ENCODE data around the gene MIEF2. TPM values are rescaled to one million over a fixed set of nuclear protein-coding genes. Genes with fewer than 3 reads are reported as not detected.
"Not testable (repeated sequence)": the region's sequence is repeated elsewhere in the genome, so short reads cannot be mapped to it uniquely, and the experiment has no call there.

The MIEF2 gene, protein sequence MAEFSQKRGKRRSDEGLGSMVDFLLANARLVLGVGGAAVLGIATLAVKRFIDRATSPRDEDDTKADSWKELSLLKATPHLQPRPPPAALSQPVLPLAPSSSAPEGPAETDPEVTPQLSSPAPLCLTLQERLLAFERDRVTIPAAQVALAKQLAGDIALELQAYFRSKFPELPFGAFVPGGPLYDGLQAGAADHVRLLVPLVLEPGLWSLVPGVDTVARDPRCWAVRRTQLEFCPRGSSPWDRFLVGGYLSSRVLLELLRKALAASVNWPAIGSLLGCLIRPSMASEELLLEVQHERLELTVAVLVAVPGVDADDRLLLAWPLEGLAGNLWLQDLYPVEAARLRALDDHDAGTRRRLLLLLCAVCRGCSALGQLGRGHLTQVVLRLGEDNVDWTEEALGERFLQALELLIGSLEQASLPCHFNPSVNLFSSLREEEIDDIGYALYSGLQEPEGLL
- total RNA-seq (ENCODE audit: low replicate concordance), result 13.2 and 27.6 TPM in 2 replicates

DNA sequence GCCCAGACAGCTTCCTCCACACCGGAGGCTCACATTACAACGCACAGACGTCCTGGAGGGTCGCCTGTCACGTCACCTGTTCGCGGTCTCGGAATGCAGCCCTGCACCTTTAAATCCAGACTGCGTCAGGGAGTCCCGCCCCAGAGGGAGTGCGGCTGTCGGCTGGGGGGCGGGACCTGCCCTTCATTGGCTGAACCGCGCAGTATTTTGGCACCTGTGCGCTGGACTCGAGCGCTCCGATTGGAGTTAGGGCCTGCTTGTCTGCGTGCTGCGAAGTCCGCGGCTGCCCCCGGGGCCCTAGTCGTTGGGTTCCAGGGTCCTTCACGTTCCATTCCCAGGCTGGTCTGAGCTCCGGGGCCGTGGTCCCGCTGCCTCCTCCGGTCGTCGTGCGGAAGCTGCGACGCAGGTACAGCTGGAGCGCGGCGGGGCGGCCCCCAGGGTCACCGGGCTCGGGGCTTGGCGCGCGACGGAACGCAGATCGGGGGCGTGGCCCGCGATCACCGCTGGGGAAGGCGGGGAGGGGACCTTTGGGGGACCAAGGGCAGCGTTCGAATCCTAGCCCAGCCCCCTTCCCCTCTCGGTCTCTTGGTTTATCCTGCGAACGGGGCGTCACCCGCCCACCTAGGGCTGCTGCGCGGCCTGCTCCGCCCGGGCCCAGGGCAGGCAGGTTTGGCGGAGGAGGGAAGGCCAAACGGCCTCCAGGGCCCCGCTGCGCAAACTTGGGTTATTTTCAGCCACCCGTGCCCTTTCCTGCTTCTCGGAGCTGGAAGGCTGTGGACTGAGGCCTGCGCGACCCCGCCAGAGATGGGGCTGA, at the start of gene MIEF2:
MIEF2 (plus strand) TSS at position 331 of the 814 bp plus-strand sequence. CDS start 2,059 bp downstream, outside the sequence.
- TF ChIP-seq, protein P1, sequence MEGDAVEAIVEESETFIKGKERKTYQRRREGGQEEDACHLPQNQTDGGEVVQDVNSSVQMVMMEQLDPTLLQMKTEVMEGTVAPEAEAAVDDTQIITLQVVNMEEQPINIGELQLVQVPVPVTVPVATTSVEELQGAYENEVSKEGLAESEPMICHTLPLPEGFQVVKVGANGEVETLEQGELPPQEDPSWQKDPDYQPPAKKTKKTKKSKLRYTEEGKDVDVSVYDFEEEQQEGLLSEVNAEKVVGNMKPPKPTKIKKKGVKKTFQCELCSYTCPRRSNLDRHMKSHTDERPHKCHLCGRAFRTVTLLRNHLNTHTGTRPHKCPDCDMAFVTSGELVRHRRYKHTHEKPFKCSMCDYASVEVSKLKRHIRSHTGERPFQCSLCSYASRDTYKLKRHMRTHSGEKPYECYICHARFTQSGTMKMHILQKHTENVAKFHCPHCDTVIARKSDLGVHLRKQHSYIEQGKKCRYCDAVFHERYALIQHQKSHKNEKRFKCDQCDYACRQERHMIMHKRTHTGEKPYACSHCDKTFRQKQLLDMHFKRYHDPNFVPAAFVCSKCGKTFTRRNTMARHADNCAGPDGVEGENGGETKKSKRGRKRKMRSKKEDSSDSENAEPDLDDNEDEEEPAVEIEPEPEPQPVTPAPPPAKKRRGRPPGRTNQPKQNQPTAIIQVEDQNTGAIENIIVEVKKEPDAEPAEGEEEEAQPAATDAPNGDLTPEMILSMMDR (IDR thresholded peaks at IDR 0.05; ENCODE audit: insufficient read depth, low read length), result no peak
- H3K4me3 ChIP-seq (ENCODE audit: low read depth, low read length), result peak within 1 kb of the TSS; percentile 89
- peak; percentile 94 for DNase-seq (ENCODE audit: low read depth)

DNA sequence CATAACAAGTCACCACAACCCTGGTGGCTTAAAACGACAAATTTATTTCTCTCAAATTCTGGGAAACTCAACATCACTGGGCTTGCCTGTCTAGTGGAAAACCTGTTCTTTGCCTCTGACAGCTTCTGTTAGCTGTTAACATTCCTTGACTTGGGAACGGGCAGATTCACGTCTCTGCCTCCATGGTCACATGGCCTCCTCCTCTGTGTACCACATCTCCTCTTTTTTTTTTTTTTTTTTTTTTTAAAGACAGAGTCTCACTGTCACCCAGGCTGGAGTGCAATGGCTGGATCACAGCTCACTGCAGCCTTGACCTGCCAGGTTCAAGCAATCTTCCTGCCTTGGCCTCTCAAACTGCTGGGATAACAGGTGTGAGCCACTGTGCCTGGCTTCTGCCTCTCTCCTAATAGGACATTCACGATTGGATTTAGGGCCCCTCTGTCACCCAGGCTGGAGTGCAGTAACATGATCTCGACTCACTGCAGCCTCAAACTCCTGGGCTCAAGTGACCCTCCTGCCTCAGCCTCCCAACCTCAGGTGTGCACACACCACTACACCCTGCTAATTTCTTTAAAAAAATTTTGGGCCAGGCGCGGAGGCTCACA, 46.7 kb upstream of the MIEF2 start:
- H3K4me3 ChIP-seq (ENCODE audit: low read depth, low read length), result no peak overlapping the region
- no peak for DNase-seq (ENCODE audit: low read depth)
- TF ChIP-seq, protein P1 (IDR thresholded peaks at IDR 0.05; ENCODE audit: insufficient read depth, low read length), result no peak

DNA sequence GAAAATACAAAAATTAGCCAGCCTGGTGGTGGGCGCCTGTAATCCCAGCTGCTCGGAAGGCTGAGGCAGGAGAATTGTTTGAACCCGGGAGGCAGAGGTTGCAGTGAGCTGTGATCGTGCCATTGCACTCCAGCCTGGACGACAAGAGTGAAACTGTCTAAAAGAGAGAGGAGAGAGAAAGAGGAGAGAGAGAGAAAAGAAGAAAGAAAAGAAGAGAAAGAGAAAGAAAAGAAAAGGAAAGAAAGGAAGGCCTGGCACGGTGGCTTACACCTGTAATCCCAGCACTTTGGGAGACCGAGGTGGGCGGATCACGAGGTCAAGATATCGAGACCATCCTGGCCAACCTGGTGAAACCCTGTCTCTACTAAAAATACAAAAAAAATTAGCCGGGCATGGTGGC, 43.6 kb upstream of the MIEF2 start:
- H3K4me3 ChIP-seq (ENCODE audit: low read depth, low read length); DNase-seq (ENCODE audit: low read depth): not testable (repeated sequence)

DNA sequence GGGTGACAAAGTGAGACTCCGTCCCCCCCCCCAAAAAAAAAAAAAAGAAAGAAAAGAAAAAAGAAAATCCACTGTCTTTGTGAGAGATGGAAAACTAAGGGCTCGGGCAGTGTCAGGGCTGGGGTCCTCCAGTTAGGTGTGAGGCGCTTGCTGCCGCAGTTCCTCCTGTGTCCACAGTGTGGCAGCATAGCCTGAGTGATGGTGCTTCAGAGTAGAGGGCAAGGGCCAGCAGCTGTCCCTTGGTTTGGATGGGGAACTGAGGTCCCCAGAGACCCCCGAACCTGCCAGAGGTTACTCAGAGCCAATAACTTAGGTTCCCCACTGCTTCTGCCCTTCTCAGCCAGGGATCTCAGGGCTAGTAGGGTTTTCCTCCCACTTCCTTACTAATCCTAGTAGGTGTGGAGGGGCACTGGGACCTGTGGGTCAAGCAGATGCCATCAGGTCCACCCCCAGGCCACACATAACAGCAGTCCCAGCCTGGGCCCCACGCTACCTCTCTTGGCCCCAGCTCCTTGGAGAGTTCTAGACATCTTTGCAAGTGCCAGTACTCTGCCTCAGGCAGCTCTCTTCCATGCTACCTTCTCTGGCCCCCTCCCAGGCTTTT, 42.9 kb upstream of the MIEF2 start:
- TF ChIP-seq, protein P1 (IDR thresholded peaks at IDR 0.05; ENCODE audit: insufficient read depth, low read length), result peak; percentile 99
- DNase-seq (ENCODE audit: low read depth), result peak; percentile 62
- no peak overlapping the region for H3K4me3 ChIP-seq (ENCODE audit: low read depth, low read length)

DNA sequence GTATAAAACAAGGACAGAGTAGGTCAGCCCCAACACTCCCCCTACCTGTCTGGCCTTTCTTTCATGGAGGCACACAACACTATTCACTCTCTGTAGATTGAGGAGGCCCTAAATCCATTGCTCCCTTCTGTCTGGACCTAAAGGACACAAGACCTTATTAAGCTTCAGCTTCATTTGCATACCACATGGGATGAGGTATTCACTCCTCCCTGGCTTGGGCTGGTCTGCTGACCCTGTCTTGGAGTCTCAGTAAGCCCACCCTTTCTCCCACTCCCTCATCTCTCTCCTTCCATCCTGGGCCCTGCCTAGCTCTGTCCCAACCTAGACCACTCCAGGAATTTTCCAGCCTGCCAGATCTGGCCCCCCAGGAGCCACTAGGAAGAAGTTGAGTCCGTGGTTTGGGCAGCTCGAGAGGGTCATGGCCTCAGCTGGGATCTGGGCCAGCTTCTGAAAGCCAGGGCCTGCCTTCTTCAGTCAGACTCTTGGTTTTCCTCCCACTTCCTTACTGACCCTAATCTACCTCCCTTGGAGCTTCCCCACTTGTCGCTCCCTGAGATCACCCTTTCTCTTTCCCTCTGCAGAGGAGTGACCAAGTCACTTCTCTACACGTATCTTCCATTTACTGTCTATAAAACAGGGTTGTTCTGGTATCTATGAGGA, 41.6 kb upstream of the MIEF2 start:
- TF ChIP-seq, protein P1 (IDR thresholded peaks at IDR 0.05; ENCODE audit: insufficient read depth, low read length), result no peak
- DNase-seq (ENCODE audit: low read depth), result peak; percentile 71
- no peak overlapping the region for H3K4me3 ChIP-seq (ENCODE audit: low read depth, low read length)

DNA sequence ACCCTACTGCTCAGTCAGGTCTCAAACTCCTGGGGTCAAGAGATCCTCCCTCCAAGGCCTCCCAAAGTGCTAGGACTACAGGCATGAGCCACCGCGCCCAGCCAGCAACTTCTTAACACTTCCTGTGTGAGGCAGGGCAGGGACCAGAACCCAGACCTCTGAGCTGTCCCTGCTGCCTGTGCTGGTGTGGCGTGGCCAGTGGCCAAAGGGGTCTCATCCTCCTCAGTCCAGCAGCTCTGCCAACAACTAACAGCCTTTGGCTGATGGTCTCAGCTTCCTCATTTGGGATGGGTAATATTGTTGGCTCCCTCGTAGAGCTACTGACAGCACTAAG, 36.4 kb upstream of the MIEF2 start:
- no peak for DNase-seq (ENCODE audit: low read depth)
- no peak overlapping the region for H3K4me3 ChIP-seq (ENCODE audit: low read depth, low read length)
- TF ChIP-seq, protein P1 (IDR thresholded peaks at IDR 0.05; ENCODE audit: insufficient read depth, low read length), result no peak
